HG03575 (cell line): ENCODE data around the gene SFXN5.
"Not testable (repeated sequence)": the region's sequence is repeated elsewhere in the genome, so short reads cannot be mapped to it uniquely, and the experiment has no call there.

ENCODE experiments used
- ATAC-seq: cut with Tn5 transposase; IDR thresholded peaks from one replicate; pipeline ENCODE4 v1.9.1; 2021; ENCODE audit not compliant: unreplicated experiment, insufficient number of reproducible peaks, low FRiP score; ENCODE audit errors: extremely low read depth

The SFXN5 gene

GRCh38 chr2:72921088-72921851 is 150.2 kb downstream of the SFXN5 start:
- no peak for ATAC-seq

- no peak for ATAC-seq
Measured at GRCh38 chr2:72920318-72921087, 151.0 kb downstream of the SFXN5 start.

GRCh38 chr2:72919414-72920317 is 151.8 kb downstream of the SFXN5 start:
- ATAC-seq: no peak

GRCh38 chr2:72917877-72918553 is 153.5 kb downstream of the SFXN5 start:
- ATAC-seq: no peak

GRCh38 chr2:72917138-72917876 is 154.2 kb downstream of the SFXN5 start, which contains the start of gene EMX1:
EMX1 (plus strand) TSS chr2:72917519; CDS start chr2:72917853, 334 bp downstream.
- no peak for ATAC-seq

GRCh38 chr2:72916743-72917137 is 154.8 kb downstream of the SFXN5 start:
- no peak for ATAC-seq

GRCh38 chr2:72915907-72916742 is 155.4 kb downstream of the SFXN5 start:
- no peak for ATAC-seq

- no peak for ATAC-seq
Measured at GRCh38 chr2:72915320-72915906, 156.1 kb downstream of the SFXN5 start.

DNA sequence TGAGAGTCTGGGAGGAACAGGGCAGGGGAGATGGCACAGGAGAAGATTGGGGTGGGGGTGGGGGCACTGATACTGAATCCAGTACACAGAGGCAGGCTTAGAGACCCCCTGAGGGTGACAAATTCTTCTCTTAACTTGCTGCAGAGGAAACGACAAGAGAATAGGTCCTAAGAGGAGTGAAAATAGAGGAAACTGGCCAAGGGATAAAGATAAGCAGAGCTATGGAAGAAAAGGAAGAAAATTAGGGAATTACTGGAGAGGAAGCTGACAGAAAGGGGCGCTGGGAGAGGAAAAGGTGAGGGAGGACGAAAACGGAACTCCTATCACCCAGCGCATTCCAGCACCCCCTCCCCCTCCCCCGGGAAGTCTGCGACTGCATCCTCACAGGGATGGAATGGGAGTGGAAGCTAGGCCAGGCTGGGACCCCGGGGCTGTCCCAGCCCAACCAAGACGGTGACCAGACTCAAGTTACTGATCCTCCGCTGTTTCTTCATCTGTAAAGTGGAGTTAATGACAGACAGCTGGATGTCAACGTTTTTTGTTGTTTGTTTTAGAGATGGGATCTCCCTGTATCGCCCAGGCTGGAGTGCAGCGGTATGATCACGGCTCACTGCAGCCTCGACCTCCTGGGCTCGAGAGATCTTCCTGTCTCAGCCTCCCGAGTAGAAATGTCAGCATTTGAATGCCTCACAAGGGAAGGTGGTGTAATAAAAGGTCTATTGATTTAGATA is 156.8 kb downstream of the SFXN5 start:
- ATAC-seq: no peak

GRCh38 chr2:72914206-72914559 is 157.3 kb downstream of the SFXN5 start:
- no peak for ATAC-seq

- no peak for ATAC-seq
Measured at GRCh38 chr2:72913486-72914205, 157.9 kb downstream of the SFXN5 start.

- ATAC-seq: no peak
Measured at GRCh38 chr2:72911256-72911655, 160.3 kb downstream of the SFXN5 start.

DNA sequence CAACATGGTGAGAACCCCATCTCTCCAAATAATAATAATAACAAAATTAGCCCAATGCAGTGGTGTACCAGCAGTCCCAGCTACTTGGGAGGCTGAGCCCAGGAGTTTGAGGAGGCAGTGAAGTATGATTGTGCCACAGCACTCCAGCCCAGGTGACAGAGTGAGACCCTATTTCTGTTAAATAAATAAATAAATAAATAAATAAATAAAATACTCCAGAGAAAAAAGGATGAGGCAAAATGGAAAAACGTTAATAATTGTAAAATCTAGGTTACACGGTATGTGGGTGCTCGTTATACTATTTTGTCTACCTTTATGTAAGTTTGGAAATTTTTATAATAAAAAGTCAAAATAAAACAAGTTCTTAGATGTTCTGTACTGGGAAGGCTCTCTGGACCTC is 162.8 kb downstream of the SFXN5 start:
- no peak for ATAC-seq

DNA sequence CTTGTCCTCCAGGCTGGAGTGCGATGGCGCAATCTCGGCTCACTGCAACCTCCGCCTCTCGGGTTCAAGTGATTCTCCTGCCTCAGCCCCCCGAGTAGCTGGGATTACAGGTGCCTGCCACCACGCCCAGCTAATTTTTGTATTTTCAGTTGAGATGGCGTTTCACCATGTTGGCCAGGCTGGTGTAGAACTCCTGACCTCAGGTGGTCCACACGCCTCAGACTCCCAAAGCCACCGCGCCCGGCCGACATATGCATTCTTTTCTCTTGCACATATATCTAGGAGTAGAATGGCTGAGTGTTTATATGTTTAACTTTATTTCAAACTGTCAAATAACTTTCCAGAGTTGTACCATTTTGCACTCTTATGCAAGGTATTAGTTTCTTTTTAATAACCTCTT is 164.1 kb downstream of the SFXN5 start:
- ATAC-seq: not testable (repeated sequence)

GRCh38 chr2:72901426-72901825 is 170.1 kb downstream of the SFXN5 start:
- no peak for ATAC-seq
